ENCODE data around the gene SPDYE9.
"Not testable (repeated sequence)": the region's sequence is repeated elsewhere in the genome, so short reads cannot be mapped to it uniquely, and the experiment has no call there.

DNA sequence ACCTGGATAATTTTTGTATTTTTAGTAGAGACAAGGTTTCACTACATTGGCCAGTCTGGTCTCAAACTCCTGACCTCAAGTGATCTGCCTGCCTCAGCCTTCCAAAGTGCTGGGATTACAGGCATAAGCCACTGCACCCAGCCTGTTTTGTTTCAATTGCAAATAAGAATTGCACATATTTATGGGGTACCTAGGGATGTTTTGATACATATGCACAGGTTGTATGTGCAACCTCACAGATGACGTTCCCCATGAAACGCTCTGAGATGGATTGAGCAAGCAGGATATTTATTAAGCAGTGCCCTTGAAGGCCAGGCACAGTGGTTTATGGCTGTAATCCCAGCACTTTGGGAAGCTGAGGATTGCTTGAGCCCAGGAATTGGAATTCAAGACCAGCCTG, 44.8 kb upstream of the SPDYE9 start:
- not testable (repeated sequence) for TF ChIP-seq RFX5 (IDR thresholded peaks at IDR 0.05; ENCODE audit: borderline replicate concordance, low read depth, low read length); TEAD4 (IDR thresholded peaks at IDR 0.05; ENCODE audit: low read depth, low read length); POLR2A (IDR thresholded peaks at IDR 0.05; ENCODE audit: control extremely low read depth in 1 of 2, low read depth in 2 of 2, low read length in 2 of 2); SIX5 (IDR thresholded peaks at IDR 0.05; ENCODE audit: low read depth, low read length); POLR2AphosphoS5 (IDR thresholded peaks at IDR 0.05; ENCODE audit: low read depth, low read length); SP4 (IDR thresholded peaks at IDR 0.05; ENCODE audit: low read length); CHD1 (IDR thresholded peaks at IDR 0.05; ENCODE audit: low read depth, low read length); MAFK (IDR thresholded peaks at IDR 0.05; ENCODE audit: low read depth, low read length); EGR1 (IDR thresholded peaks at IDR 0.05; ENCODE audit: borderline replicate concordance, low read depth, low read length); BCL11A (IDR thresholded peaks at IDR 0.05; ENCODE audit: low read depth in 2 of 2, low read length in 2 of 2); HDAC2 (IDR thresholded peaks at IDR 0.05; ENCODE audit: borderline replicate concordance in 1 of 2, low read depth in 2 of 2, low read length in 2 of 2)
- TF ChIP-seq, protein P1, sequence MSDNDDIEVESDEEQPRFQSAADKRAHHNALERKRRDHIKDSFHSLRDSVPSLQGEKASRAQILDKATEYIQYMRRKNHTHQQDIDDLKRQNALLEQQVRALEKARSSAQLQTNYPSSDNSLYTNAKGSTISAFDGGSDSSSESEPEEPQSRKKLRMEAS (IDR thresholded peaks at IDR 0.05) = not testable (repeated sequence)
- TF ChIP-seq, protein P2, sequence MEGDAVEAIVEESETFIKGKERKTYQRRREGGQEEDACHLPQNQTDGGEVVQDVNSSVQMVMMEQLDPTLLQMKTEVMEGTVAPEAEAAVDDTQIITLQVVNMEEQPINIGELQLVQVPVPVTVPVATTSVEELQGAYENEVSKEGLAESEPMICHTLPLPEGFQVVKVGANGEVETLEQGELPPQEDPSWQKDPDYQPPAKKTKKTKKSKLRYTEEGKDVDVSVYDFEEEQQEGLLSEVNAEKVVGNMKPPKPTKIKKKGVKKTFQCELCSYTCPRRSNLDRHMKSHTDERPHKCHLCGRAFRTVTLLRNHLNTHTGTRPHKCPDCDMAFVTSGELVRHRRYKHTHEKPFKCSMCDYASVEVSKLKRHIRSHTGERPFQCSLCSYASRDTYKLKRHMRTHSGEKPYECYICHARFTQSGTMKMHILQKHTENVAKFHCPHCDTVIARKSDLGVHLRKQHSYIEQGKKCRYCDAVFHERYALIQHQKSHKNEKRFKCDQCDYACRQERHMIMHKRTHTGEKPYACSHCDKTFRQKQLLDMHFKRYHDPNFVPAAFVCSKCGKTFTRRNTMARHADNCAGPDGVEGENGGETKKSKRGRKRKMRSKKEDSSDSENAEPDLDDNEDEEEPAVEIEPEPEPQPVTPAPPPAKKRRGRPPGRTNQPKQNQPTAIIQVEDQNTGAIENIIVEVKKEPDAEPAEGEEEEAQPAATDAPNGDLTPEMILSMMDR (IDR thresholded peaks at IDR 0.05; ENCODE audit: control extremely low read depth in 1 of 3, insufficient read depth in 1 of 3, low read depth in 1 of 3, low read length in 3 of 3) = not testable (repeated sequence)

Data from H1 (cell line).